ENCODE measurements around the gene LRP1B.

DNA sequence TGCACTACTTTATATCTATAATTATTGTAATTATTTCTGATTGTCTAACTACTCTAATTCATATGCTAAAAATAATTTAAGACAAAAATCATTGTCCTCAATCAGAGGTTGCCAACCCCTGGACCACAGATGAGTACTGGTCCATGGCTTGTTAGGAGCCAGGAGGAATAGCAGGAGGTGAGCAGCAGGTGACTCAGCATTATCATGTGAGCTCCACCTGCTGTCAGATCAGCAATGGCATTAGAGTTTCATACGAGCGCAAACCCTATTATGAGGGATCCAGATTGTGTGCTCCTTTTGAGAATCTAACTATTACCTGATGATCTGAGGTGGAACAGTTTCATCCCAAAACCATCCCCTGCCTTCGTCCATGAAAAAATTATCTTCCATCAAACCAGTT lies 1434.4 kb downstream of the LRP1B start:
- TF ChIP-seq, protein P1, sequence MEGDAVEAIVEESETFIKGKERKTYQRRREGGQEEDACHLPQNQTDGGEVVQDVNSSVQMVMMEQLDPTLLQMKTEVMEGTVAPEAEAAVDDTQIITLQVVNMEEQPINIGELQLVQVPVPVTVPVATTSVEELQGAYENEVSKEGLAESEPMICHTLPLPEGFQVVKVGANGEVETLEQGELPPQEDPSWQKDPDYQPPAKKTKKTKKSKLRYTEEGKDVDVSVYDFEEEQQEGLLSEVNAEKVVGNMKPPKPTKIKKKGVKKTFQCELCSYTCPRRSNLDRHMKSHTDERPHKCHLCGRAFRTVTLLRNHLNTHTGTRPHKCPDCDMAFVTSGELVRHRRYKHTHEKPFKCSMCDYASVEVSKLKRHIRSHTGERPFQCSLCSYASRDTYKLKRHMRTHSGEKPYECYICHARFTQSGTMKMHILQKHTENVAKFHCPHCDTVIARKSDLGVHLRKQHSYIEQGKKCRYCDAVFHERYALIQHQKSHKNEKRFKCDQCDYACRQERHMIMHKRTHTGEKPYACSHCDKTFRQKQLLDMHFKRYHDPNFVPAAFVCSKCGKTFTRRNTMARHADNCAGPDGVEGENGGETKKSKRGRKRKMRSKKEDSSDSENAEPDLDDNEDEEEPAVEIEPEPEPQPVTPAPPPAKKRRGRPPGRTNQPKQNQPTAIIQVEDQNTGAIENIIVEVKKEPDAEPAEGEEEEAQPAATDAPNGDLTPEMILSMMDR (IDR thresholded peaks at IDR 0.05), result no peak
- no peak for TF ChIP-seq POLR2A (IDR thresholded peaks at IDR 0.05)

Data from vagina (tissue), 2 donors.